Stimulated activated CD4-positive, alpha-beta T cell treated with anti-CD3 and anti-CD28 coated beads, Interleukin-1b, Interleukin-23, amount 100 ng/mL, for 4 hours (primary cell): Measurements from ENCODE around the gene CXCL11.
"Not testable (repeated sequence)": the region's sequence is repeated elsewhere in the genome, so short reads cannot be mapped to it uniquely, and the experiment has no call there.

Source experiments
- DNase-seq, 2 donors: peaks; one replicate each; pipeline ENCODE4 v3.0.0-alpha.2; 2020; ENCODE audit warnings: low read depth in 2 of 2

CXCL11 gene

GRCh38 chr4:76001700-76002099 is 34.2 kb downstream of the CXCL11 start:
- no peak for DNase-seq

DNA sequence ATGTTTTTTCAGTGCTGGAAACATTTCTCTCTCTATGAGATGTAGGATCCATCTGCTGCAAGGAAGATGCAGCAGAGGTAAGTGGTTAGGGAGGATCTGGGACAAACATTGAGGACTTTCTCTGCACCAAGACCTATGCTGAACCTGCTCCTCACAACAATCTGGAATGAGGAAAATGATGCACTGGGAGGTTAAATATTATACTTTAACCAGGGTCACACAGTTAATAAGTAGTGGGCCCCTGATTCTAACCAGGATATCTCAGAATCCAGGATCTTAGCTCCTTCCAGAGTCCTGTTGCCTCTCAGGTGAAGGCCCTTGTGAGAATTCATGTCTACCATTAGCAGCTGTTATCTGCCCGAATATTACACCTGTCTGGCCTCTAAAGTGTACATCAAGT is 35.6 kb downstream of the CXCL11 start:
- no peak for DNase-seq

GRCh38 chr4:75998525-75999147 is 37.2 kb downstream of the CXCL11 start:
- not testable (repeated sequence) for DNase-seq

DNA sequence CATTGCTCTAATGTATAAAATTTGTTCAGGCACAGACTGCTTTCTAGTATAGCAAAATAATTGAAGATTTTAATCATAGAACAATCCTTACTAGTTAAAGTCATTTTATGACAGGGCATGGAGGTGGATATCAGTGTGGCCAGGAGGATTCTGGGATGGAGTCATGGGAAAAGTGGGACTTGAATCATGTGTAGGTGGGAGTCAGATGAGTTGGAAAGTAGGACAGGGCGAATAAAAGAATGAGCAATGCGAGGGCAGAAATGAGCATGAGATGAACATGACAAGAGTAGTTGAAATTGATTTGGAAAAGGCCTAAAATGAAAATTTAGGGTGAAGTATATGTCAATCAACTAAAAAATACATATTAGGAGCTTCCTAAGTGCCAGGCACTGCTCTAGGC is 37.9 kb downstream of the CXCL11 start:
- no peak for DNase-seq

- no peak for DNase-seq
Measured at GRCh38 chr4:75997081-75997480, 38.8 kb downstream of the CXCL11 start.

- DNase-seq = peak in 1 of 2 donors; percentile 3
Measured at GRCh38 chr4:75995727-75996126, 40.1 kb downstream of the CXCL11 start.

- DNase-seq = no peak
Measured at GRCh38 chr4:75992462-75992861, 43.4 kb downstream of the CXCL11 start.

- no peak for DNase-seq
Measured at GRCh38 chr4:75989846-75990528, 45.9 kb downstream of the CXCL11 start.

DNA sequence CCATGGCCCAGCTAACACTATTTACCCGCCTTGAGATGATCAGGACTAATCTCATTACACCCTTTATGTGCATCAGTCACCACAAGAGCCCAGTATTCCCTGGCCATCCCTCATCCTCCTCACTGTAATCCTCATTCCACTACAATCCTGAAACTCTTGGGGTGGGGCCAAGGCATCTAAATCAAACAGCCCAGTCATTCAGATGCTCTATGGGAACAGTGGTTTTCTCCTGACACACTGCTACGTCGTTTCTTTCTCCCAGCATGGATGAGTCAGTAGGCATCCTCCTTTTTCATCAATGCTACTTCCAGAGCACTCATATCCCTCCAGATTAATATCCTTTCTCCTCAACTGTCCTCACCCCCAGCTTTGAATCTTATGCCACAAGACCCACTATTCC is 50.8 kb downstream of the CXCL11 start:
- DNase-seq = no peak
